Central memory CD8-positive, alpha-beta T cell (primary cell): ENCODE measurements around the gene ADAM29.

Source experiments
- ATAC-seq: fragments of 150-1000 bp; cut with Tn5 transposase; replicated peaks from 2 replicates; pipeline ENCODE4 v1.10.0; 2022; ENCODE audit warnings: mild to moderate bottlenecking, moderate FRiP score, moderate number of reproducible peaks; ENCODE audit not compliant: poor library complexity, severe bottlenecking; ENCODE audit errors: extremely low read depth
- DNase-seq, 2 donors: peaks; one replicate each; pipeline ENCODE4 v3.0.0; 2021; ENCODE audit warnings: low spot score in 2 of 2
- H3K27ac Mint-ChIP-seq: one replicate; pipeline ENCODE4 v1.8.0; 2022; ENCODE audit warnings: low read depth, mild to moderate bottlenecking, moderate library complexity, mixed read lengths
- H3K27me3 Mint-ChIP-seq: one replicate; pipeline ENCODE4 v1.8.0; 2022; ENCODE audit warnings: mixed read lengths
- H3K36me3 Mint-ChIP-seq: one replicate; pipeline ENCODE4 v1.8.0; 2022; ENCODE audit warnings: mild to moderate bottlenecking, moderate library complexity, mixed read lengths; ENCODE audit not compliant: insufficient read depth
- H3K4me1 Mint-ChIP-seq: one replicate; pipeline ENCODE4 v1.8.0; 2022; ENCODE audit warnings: mixed read lengths
- H3K4me3 Mint-ChIP-seq: one replicate; pipeline ENCODE4 v1.8.0; 2022; ENCODE audit warnings: mild to moderate bottlenecking, moderate library complexity, mixed read lengths
- H3K9me3 Mint-ChIP-seq: one replicate; pipeline ENCODE4 v1.8.0; 2022; ENCODE audit warnings: mixed read lengths

The ADAM29 gene

GRCh38 chr4:174926958-174927357 is 8.8 kb downstream of the ADAM29 start:
- H3K36me3 Mint-ChIP-seq = peaks cover 2% of the 10 kb centered on the region
- no peak overlapping the region for H3K4me3 Mint-ChIP-seq
- no peaks in the 10 kb centered on the region for H3K27me3 Mint-ChIP-seq
- no peaks in the 10 kb centered on the region for H3K4me1 Mint-ChIP-seq
- DNase-seq (no peak), ATAC-seq (no peak)
- H3K27ac Mint-ChIP-seq = no peak overlapping the region
- peaks cover 6% of the 10 kb centered on the region for H3K9me3 Mint-ChIP-seq

DNA sequence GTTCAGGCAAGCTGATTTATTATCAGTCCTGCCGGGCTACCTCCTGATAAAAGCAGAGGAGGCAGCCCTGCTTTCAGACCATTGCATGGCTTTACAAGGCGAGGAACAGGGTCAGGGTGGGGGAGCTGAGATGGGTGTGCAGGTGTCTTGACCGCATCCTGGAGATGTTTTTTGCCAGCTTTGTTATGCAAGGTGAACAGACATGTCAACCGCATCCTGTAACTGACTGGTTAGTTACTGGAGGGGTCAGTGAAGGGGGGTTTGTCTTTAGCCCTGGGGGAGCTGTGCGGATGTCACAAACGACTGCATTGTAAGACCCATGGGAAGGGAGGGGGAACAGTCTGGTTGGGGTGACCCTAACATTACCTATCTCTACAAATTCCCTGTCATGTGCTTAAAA is 10.0 kb downstream of the ADAM29 start:
- DNase-seq = no peak
- Mint-ChIP-seq H3K9me3 (peaks cover 6% of the 10 kb centered on the region), H3K27ac (no peak overlapping the region), H3K36me3 (peaks cover 2% of the 10 kb centered on the region), H3K27me3 (no peaks in the 10 kb centered on the region), H3K4me1 (no peaks in the 10 kb centered on the region), H3K4me3 (no peak overlapping the region)
- no peak for ATAC-seq

- ATAC-seq (no peak), DNase-seq (no peak)
- Mint-ChIP-seq H3K9me3 (peaks cover 6% of the 10 kb centered on the region), H3K4me1 (no peaks in the 10 kb centered on the region), H3K27ac (no peak overlapping the region), H3K4me3 (no peak overlapping the region), H3K36me3 (peaks cover 2% of the 10 kb centered on the region), H3K27me3 (no peaks in the 10 kb centered on the region)
Measured at GRCh38 chr4:174928575-174929253, 10.6 kb downstream of the ADAM29 start.

GRCh38 chr4:174929346-174929745 is 11.2 kb downstream of the ADAM29 start:
- H3K27me3 Mint-ChIP-seq = no peaks in the 10 kb centered on the region
- H3K27ac Mint-ChIP-seq = no peak overlapping the region
- no peaks in the 10 kb centered on the region for H3K4me1 Mint-ChIP-seq
- peaks cover 6% of the 10 kb centered on the region for H3K9me3 Mint-ChIP-seq
- no peak for ATAC-seq
- DNase-seq = no peak
- no peak overlapping the region for H3K4me3 Mint-ChIP-seq
- H3K36me3 Mint-ChIP-seq = peaks cover 2% of the 10 kb centered on the region

- no peak for ATAC-seq
- H3K27ac Mint-ChIP-seq = no peak overlapping the region
- no peak overlapping the region for H3K4me3 Mint-ChIP-seq
Measured at GRCh38 chr4:174930895-174931294, 12.7 kb downstream of the ADAM29 start.

GRCh38 chr4:174933083-174933482 is 14.9 kb downstream of the ADAM29 start:
- DNase-seq = no peak
- H3K27me3 Mint-ChIP-seq = no peaks in the 10 kb centered on the region
- H3K9me3 Mint-ChIP-seq = peaks cover 14% of the 10 kb centered on the region
- peaks cover 1% of the 10 kb centered on the region for H3K36me3 Mint-ChIP-seq
- H3K4me1 Mint-ChIP-seq = no peaks in the 10 kb centered on the region
- ATAC-seq = no peak
- no peak overlapping the region for H3K27ac Mint-ChIP-seq
- H3K4me3 Mint-ChIP-seq = no peak overlapping the region

More at GRCh38 chr4:174930895-174931294, 12.7 kb downstream of the ADAM29 start:
- no peak for DNase-seq
- peaks cover 6% of the 10 kb centered on the region for H3K9me3 Mint-ChIP-seq
- H3K36me3 Mint-ChIP-seq = peaks cover 2% of the 10 kb centered on the region
- H3K27me3 Mint-ChIP-seq = no peaks in the 10 kb centered on the region
- no peaks in the 10 kb centered on the region for H3K4me1 Mint-ChIP-seq

GRCh38 chr4:174934360-174934759 is 16.2 kb downstream of the ADAM29 start:
- H3K9me3 Mint-ChIP-seq = peaks cover 21% of the 10 kb centered on the region
- no peaks in the 10 kb centered on the region for H3K4me1 Mint-ChIP-seq
- H3K27ac Mint-ChIP-seq = no peak overlapping the region
- DNase-seq (no peak), ATAC-seq (no peak)
- no peaks in the 10 kb centered on the region for H3K27me3 Mint-ChIP-seq
- H3K36me3 Mint-ChIP-seq = no peaks in the 10 kb centered on the region
- H3K4me3 Mint-ChIP-seq = no peak overlapping the region

DNA sequence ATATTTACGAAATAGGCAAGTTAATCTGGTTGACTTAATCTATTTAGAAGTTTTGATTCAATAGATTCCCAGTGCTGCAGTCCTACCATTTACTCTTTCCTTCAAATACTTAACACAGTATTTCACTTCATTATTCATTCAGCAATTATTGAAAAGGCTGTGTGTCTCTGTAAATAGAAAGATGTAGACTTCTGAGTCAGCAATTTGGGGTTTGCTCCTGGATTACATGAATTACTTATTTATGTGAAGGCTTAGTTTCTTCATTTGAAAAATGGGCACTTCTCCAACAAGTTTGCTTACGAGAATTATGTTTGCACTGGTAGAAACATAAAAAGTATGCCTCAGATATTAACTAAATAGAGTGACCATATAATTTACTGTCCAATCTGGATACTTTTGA is 17.4 kb downstream of the ADAM29 start:
- Mint-ChIP-seq H3K9me3 (peaks cover 21% of the 10 kb centered on the region), H3K4me3 (no peak overlapping the region), H3K4me1 (no peaks in the 10 kb centered on the region), H3K27me3 (no peaks in the 10 kb centered on the region), H3K27ac (no peak overlapping the region), H3K36me3 (no peaks in the 10 kb centered on the region)
- ATAC-seq (no peak), DNase-seq (no peak)

DNA sequence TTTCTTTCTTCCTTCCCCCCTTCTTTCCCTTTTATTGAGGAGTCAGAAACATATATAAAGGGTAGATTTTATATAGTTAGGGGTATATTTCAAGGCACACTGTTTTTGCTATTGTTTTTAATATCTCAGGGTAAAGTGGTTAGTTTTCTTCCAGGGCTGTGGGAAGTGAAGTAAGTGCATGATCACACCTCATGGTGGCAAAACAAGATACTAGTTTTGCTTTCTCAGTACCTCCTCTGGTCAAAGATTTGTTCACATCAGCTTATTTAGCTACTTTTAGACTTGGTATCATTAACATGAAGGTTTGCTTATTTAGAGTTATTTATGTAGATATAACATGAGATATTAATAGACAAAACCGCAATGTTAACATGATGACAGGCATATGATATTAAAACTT is 21.8 kb downstream of the ADAM29 start:
- no peaks in the 10 kb centered on the region for H3K4me1 Mint-ChIP-seq
- no peaks in the 10 kb centered on the region for H3K27me3 Mint-ChIP-seq
- no peaks in the 10 kb centered on the region for H3K36me3 Mint-ChIP-seq
- peaks cover 21% of the 10 kb centered on the region for H3K9me3 Mint-ChIP-seq
- ATAC-seq = no peak
- no peak overlapping the region for H3K4me3 Mint-ChIP-seq
- DNase-seq = no peak
- H3K27ac Mint-ChIP-seq = no peak overlapping the region

DNA sequence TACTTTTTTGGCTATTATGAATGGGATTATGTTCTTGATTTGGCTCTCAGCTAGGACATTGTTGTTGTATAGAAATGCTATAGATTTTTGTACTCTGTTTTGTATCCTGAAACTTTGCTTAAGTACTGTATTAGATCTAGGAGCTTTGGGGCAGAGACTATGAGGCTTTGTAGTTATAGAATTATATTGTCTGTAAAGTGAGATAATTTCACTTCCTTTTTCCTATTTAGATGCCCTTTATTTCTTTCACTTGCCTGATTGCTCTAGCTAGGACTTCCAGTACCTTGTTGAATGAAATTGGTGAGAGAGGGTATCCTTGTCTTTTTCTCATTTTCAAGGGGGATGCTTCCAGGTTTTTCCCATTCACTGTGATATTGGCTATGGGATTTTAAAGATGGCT is 28.1 kb downstream of the ADAM29 start:
- Mint-ChIP-seq H3K36me3 (no peaks in the 10 kb centered on the region), H3K27ac (no peak overlapping the region)

GRCh38 chr4:174948826-174949225 is 30.7 kb downstream of the ADAM29 start:
- Mint-ChIP-seq H3K27me3 (no peaks in the 10 kb centered on the region), H3K4me1 (no peaks in the 10 kb centered on the region)
- DNase-seq = no peak

More for the DNA sequence above, 28.1 kb downstream of the ADAM29 start:
- DNase-seq (no peak), ATAC-seq (no peak)
- no peaks in the 10 kb centered on the region for H3K27me3 Mint-ChIP-seq
- H3K9me3 Mint-ChIP-seq = peaks cover 29% of the 10 kb centered on the region
- no peaks in the 10 kb centered on the region for H3K4me1 Mint-ChIP-seq
- H3K4me3 Mint-ChIP-seq = no peak overlapping the region

DNA sequence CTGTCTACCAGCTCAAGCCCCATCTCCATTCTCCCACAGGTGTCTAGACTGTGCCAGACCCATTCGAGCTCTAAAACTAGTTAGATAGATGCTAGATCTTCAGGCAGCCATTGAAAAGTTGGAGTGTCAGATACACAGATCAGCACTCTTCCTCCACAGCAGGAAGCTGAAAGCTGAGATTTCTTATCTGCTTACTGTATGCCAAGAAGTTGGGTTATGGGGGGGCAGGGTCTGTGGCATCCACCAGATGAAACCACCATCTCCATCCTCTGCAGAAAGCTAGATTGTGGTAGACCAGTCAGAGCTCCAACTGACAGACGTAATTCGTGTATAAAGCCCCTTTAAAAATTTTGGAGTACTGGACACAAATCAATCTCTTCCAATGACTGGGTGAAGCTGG is 54.8 kb downstream of the ADAM29 start:
- H3K4me1 Mint-ChIP-seq = no peaks in the 10 kb centered on the region
- H3K27me3 Mint-ChIP-seq = no peaks in the 10 kb centered on the region
- DNase-seq (no peak), ATAC-seq (no peak)
- no peaks in the 10 kb centered on the region for H3K36me3 Mint-ChIP-seq
- no peak overlapping the region for H3K27ac Mint-ChIP-seq
- no peak overlapping the region for H3K4me3 Mint-ChIP-seq
- H3K9me3 Mint-ChIP-seq = peaks cover 25% of the 10 kb centered on the region

More at GRCh38 chr4:174948826-174949225, 30.7 kb downstream of the ADAM29 start:
- no peak for ATAC-seq
- H3K4me3 Mint-ChIP-seq = no peak overlapping the region
- H3K27ac Mint-ChIP-seq = no peak overlapping the region
- H3K9me3 Mint-ChIP-seq = peaks cover 23% of the 10 kb centered on the region
- H3K36me3 Mint-ChIP-seq = no peaks in the 10 kb centered on the region

DNA sequence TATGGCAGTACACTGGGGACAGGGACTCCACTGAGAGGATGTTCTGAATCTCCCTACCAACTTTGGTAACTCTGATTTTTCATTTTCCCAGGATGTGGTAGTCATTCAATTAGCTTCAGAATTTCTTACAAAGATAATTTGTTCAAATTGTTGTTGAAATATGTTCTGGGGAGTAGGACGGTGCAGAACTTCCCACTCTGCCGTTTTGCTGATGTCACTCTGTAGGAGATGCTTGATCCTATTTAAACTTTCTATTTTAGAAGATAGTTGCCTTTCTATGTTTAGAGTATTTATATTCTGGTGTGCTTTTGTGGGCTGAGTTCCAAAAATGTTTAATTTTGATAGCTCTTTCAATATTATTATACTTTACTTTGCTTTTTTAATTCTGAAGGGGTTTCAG is 55.2 kb downstream of the ADAM29 start:
- Mint-ChIP-seq H3K27ac (no peak overlapping the region), H3K36me3 (no peaks in the 10 kb centered on the region), H3K9me3 (peaks cover 22% of the 10 kb centered on the region), H3K4me3 (no peak overlapping the region), H3K4me1 (no peaks in the 10 kb centered on the region), H3K27me3 (no peaks in the 10 kb centered on the region)
- DNase-seq (no peak), ATAC-seq (no peak)
